Left ventricle myocardium inferior (tissue), 1 donor: Measurements from ENCODE around the gene TTLL11. TPM values are rescaled to one million over a fixed set of nuclear protein-coding genes. Genes with fewer than 3 reads are reported as not detected.

ENCODE experiments used
- DNase-seq: peaks from one replicate; pipeline ENCODE4 v3.0.0-alpha.2; 2020
- H3K27ac ChIP-seq: fragments of 200-600 bp; replicated peaks from 2 replicates; pipeline ENCODE4 v1.8.0; 2021
- H3K27me3 ChIP-seq: fragments of 200-600 bp; 2 replicates; pipeline ENCODE4 v1.8.0; 2021; ENCODE audit warnings: low read depth
- H3K36me3 ChIP-seq: fragments of 200-600 bp; 2 replicates; pipeline ENCODE4 v1.8.0; 2021
- H3K4me1 ChIP-seq: fragments of 200-600 bp; 2 replicates; pipeline ENCODE4 v1.8.0; 2021
- H3K4me3 ChIP-seq: fragments of 200-600 bp; 2 replicates; pipeline ENCODE4 v1.8.0; 2021; ENCODE audit warnings: mild to moderate bottlenecking, moderate library complexity
- H3K9me3 ChIP-seq: fragments of 200-600 bp; replicated peaks from 2 replicates; pipeline ENCODE4 v1.8.0; 2021
- CTCF ChIP-seq: fragments of 200-600 bp; IDR thresholded peaks from 2 replicates; pipeline ENCODE4 v1.8.0; 2021; ENCODE audit warnings: antibody characterized with exemption, mild to moderate bottlenecking, borderline replicate concordance
- intact Hi-C: fragments of 100-400 bp; cut with micrococcal nuclease; formaldehyde crosslinking; loops from one replicate; pipeline ENCODE4 v1.11.0; 2022
- total RNA-seq: library from RNA; stranded (reverse); fragmentation: NEBNext Ultra II Directional; extraction: Animal tissue kit (Norgen Biotek cat#: 25700); gene quantifications from one replicate; pipeline ENCODE4 v1.2.1, GENCODE V29; 2021
- donor health status: DM: no; HTN: yes; CAD: no; lungs with severe emphysema.

TTLL11 gene
- total RNA-seq, 1 donor from 2014 or later = 7.3 TPM

DNA sequence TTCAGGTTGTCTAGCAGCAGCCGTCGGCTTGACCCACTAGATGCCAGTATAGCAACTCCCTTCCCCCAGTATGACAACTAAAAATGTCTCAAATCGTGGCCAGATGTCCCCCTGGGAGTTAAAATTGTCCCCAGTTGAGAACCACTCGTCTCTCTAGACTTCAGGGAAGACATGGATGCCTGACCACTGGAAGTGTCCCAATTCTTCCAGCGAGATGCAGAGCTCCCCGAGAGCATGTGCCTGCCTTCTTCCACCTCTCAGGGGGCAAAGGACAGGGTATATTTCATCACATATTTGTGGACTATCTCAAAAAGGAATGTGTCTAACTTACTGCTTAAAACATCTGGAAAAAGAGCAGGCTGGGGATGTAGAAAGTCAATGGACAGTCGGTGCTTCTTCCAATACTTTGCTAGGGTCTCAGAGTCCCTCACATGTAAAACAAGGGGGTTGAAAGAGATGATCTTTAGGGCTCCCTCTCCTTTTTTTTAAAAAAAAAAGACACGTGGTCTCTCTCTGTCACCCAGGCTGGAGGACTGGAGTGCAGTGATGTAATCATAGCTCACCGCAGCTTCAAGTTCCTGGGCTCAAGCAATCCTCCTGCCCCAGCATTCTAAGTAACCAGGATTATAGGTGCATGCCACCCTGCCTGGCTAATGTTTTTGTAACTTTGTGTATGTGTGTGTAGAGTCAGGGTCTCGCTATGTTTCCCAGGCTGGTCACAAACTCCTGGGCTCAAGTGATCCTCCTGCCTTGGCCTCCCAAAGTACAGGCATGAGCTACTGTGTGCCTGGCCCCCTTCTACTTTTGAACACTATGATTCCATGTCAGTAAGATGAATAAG lies 251.1 kb downstream of the TTLL11 start:
- no peak for DNase-seq
- intact Hi-C loops = no loop called here
- Histone ChIP-seq H3K4me3 (no peak overlapping the region), H3K36me3 (no peaks in the 10 kb centered on the region), H3K27me3 (no peaks in the 10 kb centered on the region), H3K9me3 (peaks cover 14% of the 10 kb centered on the region), H3K4me1 (peaks cover 17% of the 10 kb centered on the region), H3K27ac (no peak overlapping the region)
- TF ChIP-seq CTCF = no peak

- peaks cover 14% of the 10 kb centered on the region for H3K9me3 ChIP-seq
- intact Hi-C loops = no loop called here
- no peak for TF ChIP-seq CTCF
- DNase-seq = no peak
- H3K36me3 ChIP-seq = no peaks in the 10 kb centered on the region
- no peaks in the 10 kb centered on the region for H3K27me3 ChIP-seq
- peaks cover 17% of the 10 kb centered on the region for H3K4me1 ChIP-seq
- no peak overlapping the region for H3K4me3 ChIP-seq
- H3K27ac ChIP-seq = no peak overlapping the region
Observed at GRCh38 chr9:121840838-121841760, 252.0 kb downstream of the TTLL11 start.

DNA sequence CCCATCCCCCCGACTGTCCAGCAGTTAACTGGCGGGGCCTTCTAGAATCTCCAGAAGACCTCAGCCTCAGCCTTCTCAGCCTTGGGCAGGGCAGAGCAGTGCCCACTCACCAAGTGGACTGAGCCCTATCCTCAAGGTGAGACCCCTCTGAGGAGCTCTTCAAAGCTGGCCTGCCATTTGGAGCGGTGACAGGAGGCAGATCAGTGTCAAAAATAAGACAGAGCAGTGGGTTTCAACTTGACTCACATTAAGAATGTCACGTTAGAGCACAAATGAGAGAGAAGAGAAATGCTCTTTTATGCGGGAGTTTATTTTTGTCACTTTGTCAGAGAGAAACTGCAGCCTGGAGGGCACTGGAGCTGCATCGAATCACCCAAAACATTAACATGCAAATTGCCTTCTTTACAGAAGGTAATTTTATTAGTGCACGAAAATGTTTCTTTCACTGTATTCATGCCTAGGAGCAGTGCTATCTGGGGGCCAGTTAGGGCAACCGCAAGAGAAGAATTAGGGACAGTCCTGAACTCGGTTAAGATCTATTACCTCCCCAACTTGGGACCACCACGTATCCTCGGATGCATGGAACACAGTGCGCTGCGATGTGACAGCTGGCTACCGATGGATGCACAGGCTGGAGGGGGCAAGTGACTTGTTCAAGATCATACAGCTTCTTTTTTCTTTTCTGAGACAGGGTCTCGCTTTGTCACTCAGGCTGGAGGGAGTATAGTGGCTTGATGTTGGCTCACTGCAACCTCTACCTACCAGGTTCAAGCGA lies 253.2 kb downstream of the TTLL11 start:
- Histone ChIP-seq H3K27me3 (no peaks in the 10 kb centered on the region), H3K36me3 (no peaks in the 10 kb centered on the region), H3K4me3 (no peak overlapping the region), H3K9me3 (peaks cover 8% of the 10 kb centered on the region), H3K4me1 (peaks cover 17% of the 10 kb centered on the region), H3K27ac (no peak overlapping the region)
- TF ChIP-seq CTCF = no peak
- DNase-seq = no peak
- intact Hi-C loops = no loop called here

DNA sequence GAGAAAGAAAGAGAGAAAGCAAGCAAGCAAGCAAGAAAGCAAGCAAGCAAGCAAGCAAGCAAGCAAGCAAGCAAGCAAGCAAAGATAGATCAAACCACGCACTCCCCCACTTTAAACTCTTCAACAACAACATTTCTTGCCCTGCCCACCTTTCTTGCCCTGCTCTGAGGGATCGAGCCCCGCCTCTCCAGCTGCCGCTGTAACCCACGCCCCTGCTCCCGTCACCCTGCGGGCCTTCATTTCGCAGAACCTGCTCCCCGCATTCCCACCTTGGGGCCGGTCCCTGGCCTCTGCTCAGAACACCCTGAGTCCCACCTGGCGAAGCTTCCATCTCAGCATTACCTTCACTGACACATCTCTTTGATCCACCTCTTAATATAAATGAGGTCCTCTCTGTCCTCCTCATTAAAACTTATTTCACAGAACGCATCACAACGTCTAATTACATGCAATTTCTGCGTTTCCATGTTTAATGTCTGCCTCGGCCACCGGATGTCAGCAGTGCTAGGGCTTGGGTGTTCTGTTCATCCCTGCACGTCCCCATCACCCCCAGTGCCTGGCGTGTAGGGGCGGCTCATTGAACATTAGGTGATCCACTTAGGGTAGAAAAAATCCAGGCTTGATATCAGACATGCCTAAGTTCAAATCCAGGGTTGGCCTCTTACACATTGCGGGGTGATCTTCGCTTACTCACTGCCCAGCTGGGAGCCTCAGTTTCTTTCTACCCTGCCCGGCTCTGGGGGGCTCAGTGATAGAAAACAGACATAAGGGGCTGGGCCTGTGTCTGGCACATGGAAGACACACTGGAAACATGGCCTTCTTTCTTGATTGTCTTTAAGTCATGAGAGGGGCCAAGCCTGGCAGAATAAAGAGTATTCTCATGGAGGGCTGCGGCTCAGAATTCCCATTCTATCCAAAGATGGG lies 254.1 kb downstream of the TTLL11 start:
- no peak overlapping the region for H3K4me3 ChIP-seq
- DNase-seq = no peak

More for the DNA sequence above, 254.1 kb downstream of the TTLL11 start:
- Histone ChIP-seq H3K36me3 (no peaks in the 10 kb centered on the region), H3K27ac (no peak overlapping the region), H3K27me3 (no peaks in the 10 kb centered on the region), H3K9me3 (no peaks in the 10 kb centered on the region), H3K4me1 (peaks cover 12% of the 10 kb centered on the region)
- no peak for TF ChIP-seq CTCF
- intact Hi-C loops = no loop called here
